NCI-H226 (cell line): ENCODE data around the gene KCNT2.
"Not testable (repeated sequence)": the region's sequence is repeated elsewhere in the genome, so short reads cannot be mapped to it uniquely, and the experiment has no call there.

Experiments used
- DNase-seq: peaks from one replicate; pipeline ENCODE4 v3.0.0-alpha.2; 2015

Gene KCNT2

GRCh38 chr1:196608390-196609369 lies at the start of gene KCNT2:
Gene KCNT2, minus strand, starts transcription at chr1:196608440. Its CDS starts 131 bp downstream, at chr1:196608309.
- peak; percentile 7 for DNase-seq

GRCh38 chr1:196655494-196655893 lies 47.3 kb upstream of the KCNT2 start:
- no peak for DNase-seq

GRCh38 chr1:196655071-196655470 lies 46.8 kb upstream of the KCNT2 start:
- no peak for DNase-seq

- no peak for DNase-seq
Observed at GRCh38 chr1:196654271-196654670, 46.0 kb upstream of the KCNT2 start.

GRCh38 chr1:196651637-196652215 lies 43.5 kb upstream of the KCNT2 start, which contains the start of gene CFH:
Gene CFH, plus strand, starts transcription at chr1:196652043. Its CDS starts 75 bp downstream, at chr1:196652118.
- peak; percentile 79 for DNase-seq

GRCh38 chr1:196651079-196651478 lies 42.8 kb upstream of the KCNT2 start:
- no peak for DNase-seq

DNA sequence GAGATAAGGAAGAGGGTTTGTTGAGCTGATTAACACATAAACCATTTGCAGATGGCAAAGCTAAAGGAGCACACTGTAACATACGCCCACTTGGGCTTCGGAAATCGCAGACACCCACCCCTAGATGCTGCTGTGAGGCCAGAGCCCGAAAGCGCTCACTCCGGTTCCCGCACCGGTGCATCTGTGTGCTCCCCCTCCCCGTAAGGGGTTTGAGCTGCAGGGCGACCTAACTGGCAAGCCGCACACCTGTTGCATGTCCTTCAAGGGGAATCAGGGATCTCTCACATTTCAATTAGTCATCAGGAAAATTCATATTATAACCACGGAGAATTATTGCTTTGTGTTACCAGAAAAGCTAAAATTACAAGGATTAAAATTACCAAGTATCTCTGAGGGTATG lies 42.2 kb upstream of the KCNT2 start:
- DNase-seq, result no peak

DNA sequence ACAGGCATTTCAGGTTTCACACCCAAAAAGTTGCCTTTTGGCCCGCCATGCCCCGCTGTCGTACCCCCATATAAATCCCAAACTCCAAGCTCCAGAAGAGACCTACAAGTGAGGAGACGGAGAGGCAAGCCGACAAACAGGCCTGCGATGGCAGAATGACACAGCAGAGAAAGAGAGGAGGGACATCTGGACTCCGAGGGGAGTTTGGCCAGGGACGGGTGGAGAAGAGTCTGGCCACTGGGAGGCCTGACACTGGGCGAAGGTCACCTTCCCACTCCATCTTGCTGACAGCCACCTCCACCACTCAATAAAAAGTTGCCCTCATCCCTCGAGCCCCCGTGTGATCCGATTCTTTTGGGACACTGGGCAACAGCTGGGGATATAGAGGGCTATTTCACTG lies 41.8 kb upstream of the KCNT2 start:
- DNase-seq, result no peak

DNA sequence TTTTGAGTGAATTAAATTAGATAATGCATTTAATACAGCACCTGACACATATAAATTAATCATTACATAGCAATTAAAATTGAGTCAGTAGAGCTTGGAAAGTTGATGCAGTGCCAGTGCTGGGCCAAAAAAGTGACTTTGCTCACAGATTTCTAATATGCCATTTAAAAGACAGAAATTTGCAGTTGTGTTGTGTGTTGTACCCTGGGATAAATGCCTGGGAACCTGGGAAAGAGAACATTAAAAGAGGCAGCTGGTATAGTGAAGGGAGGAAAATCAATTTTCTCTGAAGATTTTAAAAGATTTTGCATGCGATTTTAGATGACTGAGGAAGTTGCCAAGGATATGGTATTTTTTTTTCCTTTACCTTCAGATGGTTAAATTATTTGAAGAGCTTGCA lies 32.7 kb upstream of the KCNT2 start:
- no peak for DNase-seq

- DNase-seq, result not testable (repeated sequence)
Observed at GRCh38 chr1:196639291-196639690, 31.1 kb upstream of the KCNT2 start.

DNA sequence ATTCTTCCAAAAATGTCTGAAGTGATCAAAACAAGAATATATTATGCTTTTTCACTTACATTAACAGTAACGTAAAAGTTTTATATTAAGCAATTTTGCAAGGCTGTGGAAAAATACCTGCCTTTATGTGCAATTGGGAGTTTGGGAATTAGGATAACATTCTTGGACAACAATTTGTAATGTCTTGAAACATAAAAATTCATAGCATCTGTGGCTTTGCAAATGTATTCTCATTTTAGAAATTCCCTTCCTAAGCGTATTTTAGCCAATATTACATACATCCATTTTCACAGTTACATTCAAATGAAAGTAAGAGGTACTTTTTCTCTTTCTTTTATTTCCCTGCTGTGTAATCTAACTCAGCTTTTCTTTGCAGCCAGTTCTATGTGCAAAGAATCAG lies 30.2 kb upstream of the KCNT2 start:
- no peak for DNase-seq

- no peak for DNase-seq
Observed at GRCh38 chr1:196637606-196638005, 29.4 kb upstream of the KCNT2 start.

DNA sequence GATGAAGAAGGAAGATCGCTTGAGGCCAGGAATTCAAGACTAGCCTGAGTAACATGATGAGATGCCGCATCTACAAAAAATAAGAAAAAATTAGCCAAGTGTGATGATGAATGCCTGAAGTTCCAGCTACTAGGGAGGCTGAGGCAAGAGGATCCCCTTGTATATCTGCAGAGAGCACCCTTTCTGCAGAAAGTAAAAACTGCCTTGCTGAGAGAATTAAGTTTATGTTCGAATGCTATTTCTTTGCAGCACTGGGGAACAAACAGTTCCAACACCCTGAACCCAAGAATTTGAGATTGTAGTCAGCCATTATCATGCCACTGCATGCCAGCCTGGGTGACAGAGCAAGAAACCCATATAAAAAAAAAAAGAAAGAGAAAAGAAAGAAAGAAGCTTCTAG lies 20.6 kb upstream of the KCNT2 start:
- no peak for DNase-seq

DNA sequence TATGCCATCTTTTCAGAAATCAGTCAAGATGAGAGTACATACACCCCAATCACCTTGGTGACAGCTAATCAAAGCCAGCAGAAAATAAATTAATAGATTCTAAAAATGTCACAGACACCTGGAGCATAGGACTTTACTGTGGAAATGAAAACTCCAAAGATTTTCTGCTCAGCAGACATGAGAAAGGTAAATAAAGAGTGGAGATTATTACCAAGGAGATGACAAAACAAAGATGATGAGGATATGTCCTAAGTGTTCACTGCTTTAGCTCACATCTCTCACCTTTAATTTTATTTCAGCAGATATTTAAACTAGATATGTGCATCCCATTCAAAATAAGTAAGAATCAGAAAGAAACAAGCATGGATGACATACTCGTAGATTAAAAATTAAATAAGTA lies 14.8 kb upstream of the KCNT2 start:
- no peak for DNase-seq

DNA sequence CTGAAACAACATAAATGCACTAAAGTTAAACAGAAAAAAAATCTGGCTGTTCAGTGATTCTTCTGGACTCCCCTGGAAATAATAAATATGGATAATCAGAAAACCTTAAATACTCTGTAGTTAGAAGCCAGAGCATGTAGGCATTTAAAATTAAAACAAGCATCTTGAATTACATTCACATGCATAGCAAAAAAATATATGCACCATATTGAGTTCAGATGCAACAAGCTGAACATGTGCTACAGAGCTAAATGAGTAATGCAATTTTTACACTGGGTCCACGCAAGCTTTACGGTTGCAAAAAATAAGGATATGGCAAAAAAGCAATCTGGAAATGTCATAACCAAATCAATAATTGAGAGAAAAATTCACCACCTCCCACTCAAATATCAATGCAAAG lies 11.5 kb upstream of the KCNT2 start:
- no peak for DNase-seq

DNA sequence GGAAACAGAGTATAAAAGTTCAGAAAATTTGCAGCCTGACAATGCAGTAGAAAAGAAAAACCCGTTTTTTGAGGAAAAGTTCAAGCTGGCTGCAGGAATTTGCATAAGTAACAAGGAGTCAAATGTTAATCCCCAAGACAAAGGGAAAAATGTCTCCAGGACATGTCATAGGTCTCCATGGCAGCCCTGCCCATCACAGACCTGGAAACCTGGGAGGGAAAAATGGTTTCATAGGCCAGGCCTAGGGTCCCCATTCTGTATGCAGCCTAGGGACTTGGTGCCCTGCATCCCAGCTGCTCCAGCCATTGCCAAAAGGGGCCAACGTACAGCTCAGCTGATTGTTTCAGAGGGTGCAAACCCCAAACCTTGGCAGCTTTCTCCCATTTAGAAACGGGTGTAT lies 3.6 kb upstream of the KCNT2 start:
- DNase-seq, result no peak

DNA sequence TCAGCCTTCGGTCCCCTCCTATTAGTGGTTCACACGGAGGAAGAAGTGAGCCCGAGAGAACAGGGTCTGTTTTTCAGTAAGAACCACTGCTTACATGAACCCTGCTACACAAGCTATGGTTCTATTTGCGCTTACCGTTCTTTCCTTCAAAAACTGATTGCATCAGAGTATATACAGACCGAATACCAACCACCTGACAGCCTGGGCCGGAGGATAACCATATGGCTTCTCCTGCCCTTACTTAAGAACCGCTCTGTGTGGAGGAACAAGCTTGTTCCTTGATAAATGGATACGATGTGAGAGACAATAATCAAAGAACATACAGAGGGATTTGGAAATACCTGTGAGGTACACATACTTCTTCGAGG lies 1.1 kb upstream of the KCNT2 start:
- no peak for DNase-seq

- no peak for DNase-seq
Observed at GRCh38 chr1:196607981-196608380, 259 bp downstream of the KCNT2 start.

GRCh38 chr1:196603651-196604050 lies 4.6 kb downstream of the KCNT2 start:
- DNase-seq, result no peak

GRCh38 chr1:196598942-196599748 lies 9.1 kb downstream of the KCNT2 start:
- no peak for DNase-seq

DNA sequence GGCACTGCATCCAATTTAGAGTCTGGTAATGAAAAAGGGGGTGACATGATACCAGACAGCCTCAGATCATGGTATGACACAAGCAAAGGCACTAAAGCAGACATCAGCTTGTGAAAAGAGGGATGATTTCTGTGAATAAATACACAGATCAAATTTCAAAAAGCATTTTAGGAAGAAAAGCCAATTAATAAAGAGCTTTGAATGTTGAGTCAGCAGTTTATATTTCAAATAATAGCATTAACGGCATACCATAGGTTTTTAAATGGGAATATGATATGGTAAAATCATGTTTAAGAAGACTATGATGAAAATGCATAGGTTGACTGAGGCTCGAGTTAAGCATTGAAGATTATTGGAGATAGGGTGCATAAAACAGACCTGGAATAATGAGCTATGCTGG lies 13.5 kb downstream of the KCNT2 start:
- DNase-seq, result no peak

- no peak for DNase-seq
Observed at GRCh38 chr1:196593955-196594354, 14.3 kb downstream of the KCNT2 start.

DNA sequence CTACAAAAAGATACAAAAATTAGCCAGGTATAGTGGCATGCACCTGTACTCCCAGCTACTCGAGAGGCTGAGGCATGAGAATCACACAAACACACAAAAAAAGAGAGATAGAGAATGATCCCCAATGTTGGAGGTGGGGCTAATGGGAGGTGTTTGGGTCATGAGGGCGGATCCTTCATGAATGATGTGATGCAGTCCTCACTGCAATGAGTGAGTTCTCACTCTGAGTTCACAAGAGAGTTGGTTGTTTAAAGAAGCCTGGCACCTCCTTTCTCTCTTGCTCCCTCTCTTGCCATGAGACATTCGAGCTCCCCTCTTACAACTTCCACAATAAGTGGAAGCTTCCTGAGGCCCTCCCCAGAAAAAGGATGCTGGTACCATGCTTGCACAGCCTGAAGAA lies 17.3 kb downstream of the KCNT2 start:
- DNase-seq, result no peak
